ENCODE data around the gene CA7.

Gene CA7

DNA sequence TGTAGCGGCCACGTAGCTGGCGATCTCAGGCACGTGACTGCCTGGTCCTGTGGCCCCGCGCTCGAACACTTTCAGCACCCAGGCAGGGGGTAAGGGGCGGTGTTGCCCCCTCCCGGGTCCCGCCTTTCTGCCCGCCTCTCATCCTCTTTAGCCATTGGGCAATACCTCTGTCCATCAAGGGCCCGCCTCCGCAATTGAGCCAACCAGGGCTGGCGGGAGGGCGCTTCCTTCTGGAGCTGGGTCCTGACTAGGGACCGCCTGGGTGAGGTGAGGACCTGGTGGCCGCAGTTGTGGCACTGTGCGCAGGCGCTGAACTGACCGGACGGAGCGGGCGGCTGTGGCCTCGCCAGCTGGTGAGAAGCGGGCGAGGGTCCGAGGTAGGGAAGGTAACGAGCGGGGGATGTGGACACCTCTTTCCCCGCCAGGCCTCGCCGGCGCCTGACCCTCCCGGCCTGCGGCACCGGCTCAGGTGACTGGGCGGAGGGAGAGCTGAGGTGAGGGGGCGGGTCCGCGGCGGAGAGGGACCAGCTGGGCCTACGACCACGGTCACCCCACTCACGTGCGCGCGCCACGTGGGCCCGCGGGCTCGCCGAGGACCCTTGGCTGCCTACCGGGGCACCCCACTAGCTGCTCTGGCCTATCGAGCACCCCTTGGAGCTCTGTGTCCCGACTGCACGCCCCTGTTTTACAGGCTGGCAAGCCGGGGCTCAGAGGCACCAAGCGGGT lies 36.2 kb downstream of the CA7 start, which contains the start of gene PDP2:
PDP2 (plus strand) TSS at position 228 of the 726 bp plus-strand sequence. CDS start 3,770 bp downstream, outside the sequence.
- CTCF ChIA-PET = interaction anchor here (0.7 to 4.7 kb wide), 4 partner anchors 12 to 272 kb away, joined by 4 to 69 read pairs (median 20); no protein-coding TSS in a partner anchor
- TF ChIP-seq CTCF (IDR thresholded peaks at IDR 0.05; ENCODE audit: insufficient read depth, low read length, missing control alignments) = no peak
- peak within 1 kb of the TSS; percentile 96 for H3K4me3 ChIP-seq (ENCODE audit: low read depth, low read length)
- POLR2A ChIA-PET = interaction anchor here (0.9 kb wide), 1 partner anchor 39 kb away, joined by 3 read pairs; no protein-coding TSS in a partner anchor
- DNase-seq (ENCODE audit: low read depth, low spot score) = peak; percentile 52

DNA sequence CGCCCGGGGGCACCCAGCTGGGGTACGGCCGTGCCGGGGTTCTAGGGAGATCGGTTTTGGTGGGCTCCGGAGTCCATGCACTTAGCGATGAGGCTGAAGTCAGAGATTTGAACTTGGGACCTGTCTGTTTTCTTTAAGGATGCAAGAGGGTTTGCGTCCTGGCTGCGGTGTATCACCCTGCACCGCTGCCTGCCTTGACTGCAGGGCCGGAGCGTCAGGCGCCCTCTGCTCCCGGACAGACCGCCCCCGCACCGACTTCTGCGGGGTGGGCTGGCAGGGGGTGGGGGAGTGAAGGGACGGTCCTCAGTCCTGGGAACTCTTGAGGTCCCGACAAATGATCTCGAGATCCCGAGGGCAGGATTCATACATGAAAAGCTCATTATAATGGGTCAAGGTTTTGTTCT lies 36.8 kb downstream of the CA7 start:
- TF ChIP-seq CTCF (IDR thresholded peaks at IDR 0.05; ENCODE audit: insufficient read depth, low read length, missing control alignments) = no peak
- ChIA-PET POLR2A (interaction anchor here (0.9 kb wide), 1 partner anchor 39 kb away, joined by 3 read pairs; no protein-coding TSS in a partner anchor), CTCF (interaction anchor here (0.7 to 4.7 kb wide), 6 partner anchors 8 to 272 kb away, joined by 4 to 69 read pairs (median 10); partner anchors contain the start of gene NAE1)
- H3K4me3 ChIP-seq (ENCODE audit: low read depth, low read length) = peak overlapping the region; percentile 96
- no peak for DNase-seq (ENCODE audit: low read depth, low spot score)

- no peak for DNase-seq (ENCODE audit: low read depth, low spot score)
- ChIA-PET CTCF (interaction anchor here (0.7 to 4.7 kb wide), 9 partner anchors 9 to 273 kb away, joined by 3 to 69 read pairs (median 6); partner anchors contain the start of gene NAE1), POLR2A (no interaction called here)
- TF ChIP-seq CTCF (IDR thresholded peaks at IDR 0.05; ENCODE audit: insufficient read depth, low read length, missing control alignments) = no peak
- peak overlapping the region; percentile 96 for H3K4me3 ChIP-seq (ENCODE audit: low read depth, low read length)
These were observed 37.3 kb downstream of the CA7 start for GRCh38 chr16:66881560-66881959.

DNA sequence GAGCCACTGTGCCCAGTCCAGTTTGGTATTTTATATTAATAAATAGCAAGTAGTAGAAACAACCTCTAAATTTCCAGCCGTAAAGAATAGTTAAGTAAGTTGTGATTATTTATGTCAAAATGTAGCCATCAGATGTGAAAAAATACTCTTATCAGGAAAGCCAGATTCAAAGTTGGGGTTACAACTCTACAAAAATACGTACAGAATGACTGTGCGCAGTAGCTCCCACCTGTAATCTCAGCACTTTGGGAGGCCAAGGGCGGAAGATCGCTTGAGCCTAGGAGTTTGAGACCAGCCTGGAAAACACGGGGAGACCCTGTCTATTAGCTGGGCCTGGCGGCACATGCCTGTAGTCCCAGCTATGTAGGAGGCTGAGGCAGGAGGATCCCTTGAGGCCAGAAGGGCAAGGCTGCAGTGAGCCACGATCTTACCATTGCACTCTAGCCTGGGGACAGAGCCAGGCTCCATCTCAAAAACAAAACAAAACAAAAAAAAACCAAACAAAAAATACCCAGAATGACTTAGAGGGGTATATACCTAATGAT lies 37.8 kb downstream of the CA7 start:
- CTCF ChIA-PET = interaction anchor here (0.9 to 4.7 kb wide), 10 partner anchors 9 to 273 kb away, joined by 3 to 69 read pairs (median 3); partner anchors contain the start of gene NAE1
- DNase-seq (ENCODE audit: low read depth, low spot score) = no peak
- TF ChIP-seq CTCF (IDR thresholded peaks at IDR 0.05; ENCODE audit: insufficient read depth, low read length, missing control alignments) = no peak
- no peak overlapping the region for H3K4me3 ChIP-seq (ENCODE audit: low read depth, low read length)
- POLR2A ChIA-PET = interaction anchor here (0.8 kb wide), 2 partner anchors 9 to 21 kb away, joined by 3 to 4 read pairs; no protein-coding TSS in a partner anchor

DNA sequence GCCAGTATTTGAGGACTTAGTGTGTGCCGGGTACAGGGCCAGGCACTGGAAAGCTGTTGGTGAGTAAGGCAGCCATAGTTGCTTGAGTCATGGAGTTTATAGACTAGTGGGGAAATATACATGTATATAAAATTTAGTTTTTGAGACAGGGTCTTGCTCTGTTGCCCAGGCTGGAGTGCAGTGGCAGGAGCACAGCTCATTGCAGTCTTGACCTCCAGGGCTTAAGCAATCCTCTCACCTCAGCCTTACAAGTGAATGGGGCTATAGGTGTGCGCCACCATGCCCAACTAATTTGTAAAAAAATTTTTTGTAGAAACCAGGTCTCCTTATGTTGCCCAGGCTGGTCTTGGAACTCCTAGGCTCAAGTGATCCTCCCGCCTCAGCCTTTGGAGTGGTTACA lies 38.5 kb downstream of the CA7 start:
- CTCF ChIA-PET = interaction anchor here (0.9 to 4.7 kb wide), 9 partner anchors 10 to 272 kb away, joined by 3 to 69 read pairs (median 3); partner anchors contain the start of gene NAE1
- POLR2A ChIA-PET = interaction anchor here (0.8 kb wide), 2 partner anchors 10 to 20 kb away, joined by 3 to 4 read pairs; no protein-coding TSS in a partner anchor
- TF ChIP-seq CTCF (IDR thresholded peaks at IDR 0.05; ENCODE audit: insufficient read depth, low read length, missing control alignments) = no peak
- H3K4me3 ChIP-seq (ENCODE audit: low read depth, low read length) = no peak overlapping the region
- DNase-seq (ENCODE audit: low read depth, low spot score) = no peak

- POLR2A ChIA-PET = no interaction called here
- TF ChIP-seq CTCF (IDR thresholded peaks at IDR 0.05; ENCODE audit: insufficient read depth, low read length, missing control alignments) = no peak
- DNase-seq (ENCODE audit: low read depth, low spot score) = no peak
- no peak overlapping the region for H3K4me3 ChIP-seq (ENCODE audit: low read depth, low read length)
- CTCF ChIA-PET = interaction anchor here (1.4 to 3.0 kb wide), 5 partner anchors 10 to 480 kb away, joined by 4 to 21 read pairs (median 6); no protein-coding TSS in a partner anchor
These were observed 41.3 kb downstream of the CA7 start for GRCh38 chr16:66885491-66885890.

Data from AG04449 (cell line).